ENCODE data around the gene FNDC3A. TPM values are rescaled to one million over a fixed set of nuclear protein-coding genes. Genes with fewer than 3 reads are reported as not detected.

The FNDC3A gene
- total RNA-seq, 1 experiment from 2014 or later: 61.4 TPM

- Mint-ChIP-seq H3K4me1 (ENCODE audit: insufficient read depth, unreplicated experiment) (no peaks in the 10 kb centered on the region), H3K36me3 (ENCODE audit: insufficient read depth, unreplicated experiment) (no peaks in the 10 kb centered on the region), H3K27ac (ENCODE audit: low read depth, unreplicated experiment) (no peak overlapping the region), H3K9me3 (ENCODE audit: unreplicated experiment) (peaks cover 8% of the 10 kb centered on the region), H3K27me3 (ENCODE audit: insufficient read depth, unreplicated experiment) (no peaks in the 10 kb centered on the region), H3K4me3 (ENCODE audit: unreplicated experiment) (no peak overlapping the region)
- POLR2A ChIA-PET: no interaction called here
- CTCF ChIA-PET: interaction anchor here (0.6 kb wide), 1 partner anchor 1587 kb away, joined by 4 read pairs; no protein-coding TSS in a partner anchor
- DNase-seq (ENCODE audit: unreplicated experiment): no peak
- BruUV-seq (replicated peaks): no TSS peak
- intact Hi-C loops (cut with micrococcal nuclease): no loop called here
- TF ChIP-seq, protein P1, sequence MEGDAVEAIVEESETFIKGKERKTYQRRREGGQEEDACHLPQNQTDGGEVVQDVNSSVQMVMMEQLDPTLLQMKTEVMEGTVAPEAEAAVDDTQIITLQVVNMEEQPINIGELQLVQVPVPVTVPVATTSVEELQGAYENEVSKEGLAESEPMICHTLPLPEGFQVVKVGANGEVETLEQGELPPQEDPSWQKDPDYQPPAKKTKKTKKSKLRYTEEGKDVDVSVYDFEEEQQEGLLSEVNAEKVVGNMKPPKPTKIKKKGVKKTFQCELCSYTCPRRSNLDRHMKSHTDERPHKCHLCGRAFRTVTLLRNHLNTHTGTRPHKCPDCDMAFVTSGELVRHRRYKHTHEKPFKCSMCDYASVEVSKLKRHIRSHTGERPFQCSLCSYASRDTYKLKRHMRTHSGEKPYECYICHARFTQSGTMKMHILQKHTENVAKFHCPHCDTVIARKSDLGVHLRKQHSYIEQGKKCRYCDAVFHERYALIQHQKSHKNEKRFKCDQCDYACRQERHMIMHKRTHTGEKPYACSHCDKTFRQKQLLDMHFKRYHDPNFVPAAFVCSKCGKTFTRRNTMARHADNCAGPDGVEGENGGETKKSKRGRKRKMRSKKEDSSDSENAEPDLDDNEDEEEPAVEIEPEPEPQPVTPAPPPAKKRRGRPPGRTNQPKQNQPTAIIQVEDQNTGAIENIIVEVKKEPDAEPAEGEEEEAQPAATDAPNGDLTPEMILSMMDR (IDR thresholded peaks at IDR 0.05; ENCODE audit: unreplicated experiment): no peak
Measured at GRCh38 chr13:49218493-49219051, 242.9 kb downstream of the FNDC3A start.

- ChIA-PET POLR2A (no interaction called here), CTCF (no interaction called here)
- intact Hi-C loops (cut with micrococcal nuclease): no loop called here
- Mint-ChIP-seq H3K27ac (ENCODE audit: low read depth, unreplicated experiment) (no peak overlapping the region), H3K36me3 (ENCODE audit: insufficient read depth, unreplicated experiment) (no peaks in the 10 kb centered on the region), H3K4me1 (ENCODE audit: insufficient read depth, unreplicated experiment) (no peaks in the 10 kb centered on the region), H3K9me3 (ENCODE audit: unreplicated experiment) (peaks cover 8% of the 10 kb centered on the region), H3K27me3 (ENCODE audit: insufficient read depth, unreplicated experiment) (no peaks in the 10 kb centered on the region), H3K4me3 (ENCODE audit: unreplicated experiment) (no peak overlapping the region)
- DNase-seq (ENCODE audit: unreplicated experiment): no peak
- TF ChIP-seq, protein P1 (IDR thresholded peaks at IDR 0.05; ENCODE audit: unreplicated experiment): no peak
- BruUV-seq (replicated peaks): no TSS peak
Measured at GRCh38 chr13:49219647-49220035, 243.9 kb downstream of the FNDC3A start.

DNA sequence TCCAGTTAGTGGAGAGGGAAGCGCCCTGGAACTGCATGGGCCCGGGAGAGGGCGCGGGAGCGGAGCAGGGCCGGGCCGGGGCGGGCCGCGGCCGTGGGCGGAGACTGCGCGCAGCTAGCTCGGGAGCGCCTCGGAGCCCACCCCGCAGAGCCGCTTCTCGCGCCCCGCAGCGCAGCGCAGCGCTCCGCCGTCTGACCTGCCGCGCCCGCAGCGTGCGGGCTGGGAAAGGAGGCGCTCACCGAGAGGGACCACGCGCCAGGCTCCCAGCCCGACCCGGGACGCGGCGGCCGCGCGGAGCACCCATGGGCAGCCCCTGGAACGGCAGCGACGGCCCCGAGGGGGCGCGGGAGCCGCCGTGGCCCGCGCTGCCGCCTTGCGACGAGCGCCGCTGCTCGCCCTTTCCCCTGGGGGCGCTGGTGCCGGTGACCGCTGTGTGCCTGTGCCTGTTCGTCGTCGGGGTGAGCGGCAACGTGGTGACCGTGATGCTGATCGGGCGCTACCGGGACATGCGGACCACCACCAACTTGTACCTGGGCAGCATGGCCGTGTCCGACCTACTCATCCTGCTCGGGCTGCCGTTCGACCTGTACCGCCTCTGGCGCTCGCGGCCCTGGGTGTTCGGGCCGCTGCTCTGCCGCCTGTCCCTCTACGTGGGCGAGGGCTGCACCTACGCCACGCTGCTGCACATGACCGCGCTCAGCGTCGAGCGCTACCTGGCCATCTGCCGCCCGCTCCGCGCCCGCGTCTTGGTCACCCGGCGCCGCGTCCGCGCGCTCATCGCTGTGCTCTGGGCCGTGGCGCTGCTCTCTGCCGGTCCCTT is 244.5 kb downstream of the FNDC3A start, which contains the start of gene MLNR:
MLNR (plus strand) TSS at position 303 of the 820 bp plus-strand sequence; CDS start at position 303, 0 bp downstream.
- CTCF ChIA-PET: interaction anchor here (0.6 kb wide), 1 partner anchor 262 kb away, joined by 5 read pairs; no protein-coding TSS in a partner anchor
- TF ChIP-seq, protein P1 (IDR thresholded peaks at IDR 0.05; ENCODE audit: unreplicated experiment): no peak
- no peaks in the 10 kb centered on the region for H3K36me3 Mint-ChIP-seq (ENCODE audit: insufficient read depth, unreplicated experiment)
- H3K4me1 Mint-ChIP-seq (ENCODE audit: insufficient read depth, unreplicated experiment): no peaks in the 10 kb centered on the region
- no peak within 1 kb of the TSS for H3K4me3 Mint-ChIP-seq (ENCODE audit: unreplicated experiment)
- no peaks in the 10 kb centered on the region for H3K27me3 Mint-ChIP-seq (ENCODE audit: insufficient read depth, unreplicated experiment)
- no peak within 1 kb of the TSS for H3K27ac Mint-ChIP-seq (ENCODE audit: low read depth, unreplicated experiment)
- POLR2A ChIA-PET: no interaction called here
- intact Hi-C loops (cut with micrococcal nuclease): no loop called here
- no peak for DNase-seq (ENCODE audit: unreplicated experiment)
- H3K9me3 Mint-ChIP-seq (ENCODE audit: unreplicated experiment): peaks cover 8% of the 10 kb centered on the region
- BruUV-seq (replicated peaks): no TSS peak

DNA sequence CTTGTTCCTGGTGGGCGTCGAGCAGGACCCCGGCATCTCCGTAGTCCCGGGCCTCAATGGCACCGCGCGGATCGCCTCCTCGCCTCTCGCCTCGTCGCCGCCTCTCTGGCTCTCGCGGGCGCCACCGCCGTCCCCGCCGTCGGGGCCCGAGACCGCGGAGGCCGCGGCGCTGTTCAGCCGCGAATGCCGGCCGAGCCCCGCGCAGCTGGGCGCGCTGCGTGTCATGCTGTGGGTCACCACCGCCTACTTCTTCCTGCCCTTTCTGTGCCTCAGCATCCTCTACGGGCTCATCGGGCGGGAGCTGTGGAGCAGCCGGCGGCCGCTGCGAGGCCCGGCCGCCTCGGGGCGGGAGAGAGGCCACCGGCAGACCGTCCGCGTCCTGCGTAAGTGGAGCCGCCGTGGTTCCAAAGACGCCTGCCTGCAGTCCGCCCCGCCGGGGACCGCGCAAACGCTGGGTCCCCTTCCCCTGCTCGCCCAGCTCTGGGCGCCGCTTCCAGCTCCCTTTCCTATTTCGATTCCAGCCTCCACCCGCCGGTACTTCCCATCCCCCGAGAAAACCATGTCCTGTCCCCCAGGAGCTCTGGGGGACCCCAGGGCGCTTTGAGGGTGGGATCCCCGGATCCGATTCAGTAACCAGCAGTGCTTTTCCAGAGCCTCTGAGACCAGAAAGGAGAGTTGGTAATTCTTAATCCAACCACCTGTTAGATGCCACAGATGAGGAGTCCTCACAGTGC is 245.3 kb downstream of the FNDC3A start:
- intact Hi-C loops (cut with micrococcal nuclease): no loop called here
- H3K4me3 Mint-ChIP-seq (ENCODE audit: unreplicated experiment): no peak overlapping the region
- no TSS peak for BruUV-seq (replicated peaks)
- no peaks in the 10 kb centered on the region for H3K27me3 Mint-ChIP-seq (ENCODE audit: insufficient read depth, unreplicated experiment)
- DNase-seq (ENCODE audit: unreplicated experiment): no peak
- peaks cover 5% of the 10 kb centered on the region for H3K4me1 Mint-ChIP-seq (ENCODE audit: insufficient read depth, unreplicated experiment)
- H3K9me3 Mint-ChIP-seq (ENCODE audit: unreplicated experiment): peaks cover 8% of the 10 kb centered on the region
- ChIA-PET CTCF (interaction anchor here (0.6 to 0.7 kb wide), 3 partner anchors 10 to 261 kb away, joined by 3 to 5 read pairs (median 3); no protein-coding TSS in a partner anchor), POLR2A (no interaction called here)
- no peak overlapping the region for H3K27ac Mint-ChIP-seq (ENCODE audit: low read depth, unreplicated experiment)
- TF ChIP-seq, protein P1 (IDR thresholded peaks at IDR 0.05; ENCODE audit: unreplicated experiment): no peak
- H3K36me3 Mint-ChIP-seq (ENCODE audit: insufficient read depth, unreplicated experiment): no peaks in the 10 kb centered on the region
